ENCODE measurements around the gene ACTR2. TPM values are rescaled to one million over a fixed set of nuclear protein-coding genes. Genes with fewer than 3 reads are reported as not detected.

Gene ACTR2
- total RNA-seq, 4 donors from 2014 or later, result 34.4 to 43.9 (median 35.8) TPM

GRCh38 chr2:65300761-65301711 is 73.4 kb downstream of the ACTR2 start:
- Histone ChIP-seq H3K4me3 (peak overlapping the region in 1 of 4 donors; percentile 5), H3K27ac (peak overlapping the region; percentile 50 to 71 (median 62)), H3K4me1 (peaks cover 28 to 31% of the 10 kb centered on the region in 2 donors), H3K9me3 (no peaks in the 10 kb centered on the region), H3K36me3 (no peaks in the 10 kb centered on the region), H3K27me3 (no peaks in the 10 kb centered on the region)
- in situ Hi-C loops (cut with MboI; ENCODE audit: low sequenced_read_pairs in 4 of 4), result no loop called here
- ATAC-seq, result peak; percentile 31 to 38
- TF ChIP-seq POLR2A (IDR thresholded peaks at IDR 0.05), result no peak
- TF ChIP-seq, protein P1, sequence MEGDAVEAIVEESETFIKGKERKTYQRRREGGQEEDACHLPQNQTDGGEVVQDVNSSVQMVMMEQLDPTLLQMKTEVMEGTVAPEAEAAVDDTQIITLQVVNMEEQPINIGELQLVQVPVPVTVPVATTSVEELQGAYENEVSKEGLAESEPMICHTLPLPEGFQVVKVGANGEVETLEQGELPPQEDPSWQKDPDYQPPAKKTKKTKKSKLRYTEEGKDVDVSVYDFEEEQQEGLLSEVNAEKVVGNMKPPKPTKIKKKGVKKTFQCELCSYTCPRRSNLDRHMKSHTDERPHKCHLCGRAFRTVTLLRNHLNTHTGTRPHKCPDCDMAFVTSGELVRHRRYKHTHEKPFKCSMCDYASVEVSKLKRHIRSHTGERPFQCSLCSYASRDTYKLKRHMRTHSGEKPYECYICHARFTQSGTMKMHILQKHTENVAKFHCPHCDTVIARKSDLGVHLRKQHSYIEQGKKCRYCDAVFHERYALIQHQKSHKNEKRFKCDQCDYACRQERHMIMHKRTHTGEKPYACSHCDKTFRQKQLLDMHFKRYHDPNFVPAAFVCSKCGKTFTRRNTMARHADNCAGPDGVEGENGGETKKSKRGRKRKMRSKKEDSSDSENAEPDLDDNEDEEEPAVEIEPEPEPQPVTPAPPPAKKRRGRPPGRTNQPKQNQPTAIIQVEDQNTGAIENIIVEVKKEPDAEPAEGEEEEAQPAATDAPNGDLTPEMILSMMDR (IDR thresholded peaks at IDR 0.05 in 4 of 5, conservative IDR thresholded peaks at IDR 0.05 in 1 of 5), result no peak
- DNase-seq, result peak in 1 of 2 donors; percentile 33
- intact Hi-C loops (cut with DNase I; ENCODE audit: low total_unique reads), result loop anchor here (2.0 kb wide), 1 partner anchor 136 kb away; no protein-coding TSS in a partner anchor

GRCh38 chr2:65305934-65306333 is 78.3 kb downstream of the ACTR2 start:
- TF ChIP-seq POLR2A (IDR thresholded peaks at IDR 0.05), result no peak
- TF ChIP-seq, protein P1 (IDR thresholded peaks at IDR 0.05 in 4 of 5, conservative IDR thresholded peaks at IDR 0.05 in 1 of 5), result no peak
- peaks cover 24 to 27% of the 10 kb centered on the region in 2 donors for H3K4me1 ChIP-seq
- no peak for ATAC-seq
- in situ Hi-C loops (cut with MboI; ENCODE audit: low sequenced_read_pairs in 4 of 4), result no loop called here
- H3K27ac ChIP-seq, result no peak overlapping the region
- intact Hi-C loops (cut with DNase I; ENCODE audit: low total_unique reads), result no loop called here
- no peaks in the 10 kb centered on the region for H3K36me3 ChIP-seq
- no peak overlapping the region for H3K4me3 ChIP-seq
- no peaks in the 10 kb centered on the region for H3K27me3 ChIP-seq
- DNase-seq, result no peak
- no peaks in the 10 kb centered on the region for H3K9me3 ChIP-seq

GRCh38 chr2:65309699-65310098 is 82.1 kb downstream of the ACTR2 start:
- in situ Hi-C loops (cut with MboI; ENCODE audit: low sequenced_read_pairs in 4 of 4) (no loop called here), intact Hi-C loops (cut with DNase I; ENCODE audit: low total_unique reads) (no loop called here)
- ATAC-seq, result no peak

DNA sequence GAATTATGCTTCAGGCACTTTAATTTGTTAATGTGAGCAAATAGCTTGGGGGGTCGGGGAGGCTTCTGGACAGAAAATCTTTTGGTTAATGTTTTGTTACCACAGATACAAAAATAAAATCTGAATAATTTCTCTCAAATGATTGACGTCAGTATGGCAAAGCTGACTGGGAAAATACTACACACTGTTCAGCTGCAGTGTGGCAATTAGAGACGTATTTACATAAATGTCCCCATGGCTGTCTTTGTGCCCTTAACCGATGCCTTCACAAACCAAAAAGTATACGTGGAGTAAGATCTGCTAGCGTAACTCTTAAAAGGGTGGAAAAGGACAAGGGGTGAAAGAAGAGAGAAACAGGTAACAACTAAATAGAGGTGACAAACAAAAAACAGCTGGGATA is 83.4 kb downstream of the ACTR2 start:
- in situ Hi-C loops (cut with MboI; ENCODE audit: low sequenced_read_pairs in 4 of 4) (no loop called here), intact Hi-C loops (cut with DNase I; ENCODE audit: low total_unique reads) (no loop called here)
- peaks cover 0 to 42% of the 10 kb centered on the region in 2 donors for H3K36me3 ChIP-seq
- H3K4me3 ChIP-seq, result no peak overlapping the region
- no peaks in the 10 kb centered on the region for H3K27me3 ChIP-seq
- H3K4me1 ChIP-seq, result peaks cover 8 to 10% of the 10 kb centered on the region in 2 donors
- ATAC-seq (no peak), DNase-seq (no peak)
- TF ChIP-seq POLR2A (IDR thresholded peaks at IDR 0.05), result no peak
- no peaks in the 10 kb centered on the region for H3K9me3 ChIP-seq
- H3K27ac ChIP-seq, result peak overlapping the region; percentile 39 to 73 (median 66)

More at GRCh38 chr2:65309699-65310098, 82.1 kb downstream of the ACTR2 start:
- no peaks in the 10 kb centered on the region for H3K9me3 ChIP-seq
- H3K4me1 ChIP-seq, result peaks cover 8 to 10% of the 10 kb centered on the region in 2 donors
- TF ChIP-seq POLR2A (IDR thresholded peaks at IDR 0.05), result no peak
- TF ChIP-seq, protein P1 (IDR thresholded peaks at IDR 0.05 in 4 of 5, conservative IDR thresholded peaks at IDR 0.05 in 1 of 5), result no peak
- H3K36me3 ChIP-seq, result peaks cover 0 to 31% of the 10 kb centered on the region in 2 donors
- no peak for DNase-seq
- H3K27ac ChIP-seq, result peak overlapping the region; percentile 64 to 73 (median 66)
- no peak overlapping the region for H3K4me3 ChIP-seq
- H3K27me3 ChIP-seq, result no peaks in the 10 kb centered on the region

GRCh38 chr2:65311596-65311995 is 84.0 kb downstream of the ACTR2 start:
- Histone ChIP-seq H3K9me3 (no peaks in the 10 kb centered on the region), H3K27me3 (no peaks in the 10 kb centered on the region), H3K4me3 (no peak overlapping the region), H3K4me1 (peaks cover 8 to 10% of the 10 kb centered on the region in 2 donors), H3K27ac (peak overlapping the region; percentile 39 to 73 (median 66)), H3K36me3 (peaks cover 0 to 47% of the 10 kb centered on the region in 2 donors)
- TF ChIP-seq, protein P1 (IDR thresholded peaks at IDR 0.05 in 4 of 5, conservative IDR thresholded peaks at IDR 0.05 in 1 of 5), result no peak
- no peak for TF ChIP-seq POLR2A (IDR thresholded peaks at IDR 0.05)
- no peak for ATAC-seq
- intact Hi-C loops (cut with DNase I; ENCODE audit: low total_unique reads), result no loop called here
- no peak for DNase-seq
- in situ Hi-C loops (cut with MboI; ENCODE audit: low sequenced_read_pairs in 4 of 4), result no loop called here

All from gastrocnemius medialis (tissue), 4 donors.